GM12878 (cell line): ENCODE data around the gene GTPBP6. TPM values are rescaled to one million over a fixed set of nuclear protein-coding genes. Genes with fewer than 3 reads are reported as not detected.

Source experiments
- ATAC-seq: fragments of 200-7000 bp; cut with Tn5 transposase; 3 replicates; pipeline ENCODE4 v1.9.1; 2020; ENCODE audit warnings: mild to moderate bottlenecking, moderate library complexity
- BruUV-seq: library from RNA; stranded (reverse); fragments of 400-500 nt; replicated peaks from 2 replicates; lab custom pipeline; 2021; lab: Mats Ljungman, UMichigan
- CTCF ChIA-PET: fragments of 300-600 bp; sonication (Branson Sonifier 250); formaldehyde crosslinking; extraction: SDS; loops from one replicate; lab custom pipeline; 2021; ENCODE audit warnings: inconsistent platforms; lab: Yijun Ruan, JAX
- POLR2A ChIA-PET: fragments of 350-600 bp; formaldehyde crosslinking; extraction: SDS; loops from one replicate; lab custom pipeline; 2021; ENCODE audit warnings: inconsistent platforms; lab: Charles Lee
- RAD21 ChIA-PET: fragments of 300-600 bp; sonication (Branson Sonifier 250); formaldehyde crosslinking; loops from one replicate; lab custom pipeline; 2023; ENCODE audit warnings: antibody characterized with exemption; ENCODE audit not compliant: unreplicated experiment; lab: Charles Lee
- SMC1A ChIA-PET: fragments of 300-600 bp; sonication (Branson Sonifier 250); formaldehyde crosslinking; loops from one replicate; lab custom pipeline; 2023; ENCODE audit not compliant: unreplicated experiment, uncharacterized antibody; lab: Charles Lee
- DNase-seq: peaks from one replicate; pipeline ENCODE4 v3.0.0-alpha.2; 2011; ENCODE audit warnings: low read depth, low spot score
- FAIRE-seq: peaks from 3 replicates; lab custom pipeline; 2011; peaks lifted over from hg19 to GRCh38; lab: Jason Lieb, UNC
- H2AFZ ChIP-seq: 2 replicates; pipeline ENCODE4 v1.6.0; 2011; ENCODE audit warnings: low read depth, low read length, control low read depth; ENCODE audit not compliant: control insufficient read depth
- H3K27ac ChIP-seq: 2 replicates; pipeline ENCODE4 v1.5.1; 2011; ENCODE audit warnings: control low read depth; ENCODE audit not compliant: control insufficient read depth, insufficient read depth
- H3K27me3 ChIP-seq, 2 experiments: replicated peaks in 1 of 2; 2 replicates each; pipeline versions ENCODE4 v1.6.0 to v1.6.1; 2011; ENCODE audit warnings: low read length in 1 of 2; ENCODE audit not compliant: control insufficient read depth in 2 of 2, insufficient read depth in 2 of 2
- H3K36me3 ChIP-seq, 2 experiments: 2 replicates each; pipeline ENCODE4 v1.5.1; 2011; ENCODE audit warnings: low read length in 1 of 2; ENCODE audit not compliant: control insufficient read depth in 2 of 2, insufficient read depth in 2 of 2
- H3K4me1 ChIP-seq: 2 replicates; pipeline ENCODE4 v1.6.1; 2011; ENCODE audit warnings: mild to moderate bottlenecking, low read length, moderate library complexity, mixed read lengths; ENCODE audit not compliant: control insufficient read depth, insufficient read depth
- H3K4me2 ChIP-seq: 2 replicates; pipeline ENCODE4 v1.6.0; 2011; ENCODE audit warnings: control low read depth; ENCODE audit not compliant: control insufficient read depth, insufficient read depth
- H3K4me3 ChIP-seq: fragments of 200-600 bp; sonication (generic); 2 replicates; pipeline ENCODE4 v1.5.1; 2016
- H3K79me2 ChIP-seq: 2 replicates; pipeline ENCODE4 v1.6.0; 2011; ENCODE audit warnings: low read length; ENCODE audit not compliant: control insufficient read depth, insufficient read depth
- H3K9ac ChIP-seq: 2 replicates; pipeline ENCODE4 v1.8.0; 2011; ENCODE audit warnings: low read length, control low read depth, mixed read lengths; ENCODE audit not compliant: control insufficient read depth, insufficient read depth
- H3K9me3 ChIP-seq: replicated peaks from 3 replicates; pipeline ENCODE4 v1.5.1; 2011; ENCODE audit warnings: mild to moderate bottlenecking, low read length; ENCODE audit not compliant: control insufficient read depth, insufficient read depth
- H4K20me1 ChIP-seq: 2 replicates; pipeline ENCODE4 v1.6.0; 2011; ENCODE audit not compliant: control insufficient read depth, insufficient read depth
- ATF2 ChIP-seq: IDR thresholded peaks from 2 replicates; pipeline ENCODE4 v1.6.1; 2012; ENCODE audit warnings: low read length, inconsistent platforms
- DPF2 ChIP-seq: fragments of 450-650 bp; IDR thresholded peaks from 2 replicates; pipeline ENCODE4 v1.6.1; 2017; ENCODE audit warnings: mild to moderate bottlenecking
- HDAC6 ChIP-seq: fragments of 200-600 bp; sonication (generic); IDR thresholded peaks from one replicate; pipeline ENCODE4 v1.8.0; 2017; ENCODE audit warnings: antibody characterized with exemption; ENCODE audit not compliant: unreplicated experiment
- NFYB ChIP-seq: IDR thresholded peaks from 2 replicates; pipeline ENCODE4 v1.6.1; 2011; ENCODE audit warnings: low read depth, mild to moderate bottlenecking, low read length, improper control_type of control experiment, moderate library complexity; ENCODE audit not compliant: insufficient read depth
- RAD21 ChIP-seq: IDR thresholded peaks from 2 replicates; pipeline ENCODE4 v1.6.1; 2011; ENCODE audit warnings: mild to moderate bottlenecking, low read depth, low read length, moderate library complexity; ENCODE audit not compliant: insufficient read depth
- SMAD5 ChIP-seq: IDR thresholded peaks from 2 replicates; pipeline ENCODE4 v1.6.1; 2016; ENCODE audit warnings: antibody characterized with exemption, low read depth
- SMC3 ChIP-seq: IDR thresholded peaks from 2 replicates; pipeline ENCODE4 v1.6.1; 2011; ENCODE audit warnings: low read length, improper control_type of control experiment, borderline replicate concordance
- TCF12 ChIP-seq: IDR thresholded peaks from 2 replicates; pipeline ENCODE4 v1.6.1; 2011; ENCODE audit warnings: low read depth, mild to moderate bottlenecking, low read length
- TCF3 ChIP-seq: IDR thresholded peaks from 2 replicates; pipeline ENCODE4 v1.6.1; 2012; ENCODE audit warnings: low read depth, mild to moderate bottlenecking, low read length, borderline replicate concordance; ENCODE audit not compliant: insufficient read depth
- YBX1 ChIP-seq: fragments of 450-650 bp; IDR thresholded peaks from 2 replicates; pipeline ENCODE4 v1.6.1; 2016; ENCODE audit warnings: antibody characterized with exemption
- YY1 ChIP-seq: IDR thresholded peaks from 2 replicates; pipeline ENCODE4 v1.6.1; 2011; ENCODE audit warnings: low read depth, mild to moderate bottlenecking, low read length
- ZNF207 ChIP-seq: fragments of 450-650 bp; IDR thresholded peaks from 2 replicates; pipeline ENCODE4 v1.6.1; 2014; ENCODE audit warnings: antibody characterized with exemption, mild to moderate bottlenecking, borderline replicate concordance
- ZZZ3 ChIP-seq: IDR thresholded peaks from 2 replicates; pipeline ENCODE4 v1.6.1; 2011; ENCODE audit warnings: low read depth; ENCODE audit not compliant: control insufficient read depth, insufficient read length
- WGBS: methylation state at CpG from one replicate; pipeline ENCODE4 v1.1.6; 2016; ENCODE audit warnings: low lambda C conversion rate; ENCODE audit not compliant: insufficient replicate concordance, insufficient coverage; ENCODE audit errors: missing lambda C conversion rate; 5-methylcytosine and 5-hydroxymethylcytosine counted together
- in situ Hi-C: fragments of 300-500 bp; cut with MboI; formaldehyde crosslinking; loops from 9 replicates; pipeline ENCODE4 v1.14.3; 2018; ENCODE audit warnings: mixed read lengths
- intact Hi-C: fragments of 100-400 bp; cut with micrococcal nuclease; formaldehyde crosslinking; loops from one replicate; pipeline ENCODE4 v1.14.2; 2022; ENCODE audit not compliant: unreplicated experiment
- polyA plus RNA-seq, 11 experiments: library from polyadenylated mRNA; depleted of rRNA in 4 of 11; unstranded in 6 of 11; stranded (reverse) in 5 of 11; fragments of >200 nt; fragmentation: Nextera tagmentation in 4 of 11; fragmentation: Illumina TruSeq in 1 of 11; extraction: Ambion mirVana in 4 of 11; extraction: Trizol in 1 of 11; gene quantifications; 1 replicate in 1 of 11; 2 replicates in 10 of 11; pipeline versions ENCODE4 v1.2.1 to v1.2.3, GENCODE V29; 2011 to 2016; ENCODE audit warnings: inconsistent platforms in 2 of 11, missing spikeins in 2 of 11, low read depth in 1 of 11
- total RNA-seq, 4 experiments: library from RNA; depleted of rRNA in 3 of 4; stranded (reverse); fragments of >200 nt in 3 of 4; fragmentation: Illumina TruSeq in 1 of 4; extraction: Trizol in 1 of 4; gene quantifications; 2 replicates each; pipeline versions ENCODE4 v1.2.1 to v1.2.3, GENCODE V29; 2013 to 2021
- TF ChIP-seq, protein P1 (sequence below): fragments of 150-350 bp; IDR thresholded peaks from 2 replicates; pipeline ENCODE4 v1.6.1; 2014; ENCODE audit warnings: mild to moderate bottlenecking, low read depth, low read length
- TF ChIP-seq, protein P2 (sequence below): fragments of 450-650 bp; conservative IDR thresholded peaks from 2 replicates; pipeline ENCODE4 v1.6.1; 2017; ENCODE audit warnings: mild to moderate bottlenecking, moderate library complexity

The GTPBP6 gene
- total and polyA plus RNA-seq, 10 of the 15 experiments (the other 5 are each of a cell fraction or from before 2014, with no cell fraction given), result 0.31 to 71.0 (median 21.1) TPM

GRCh38 chrX:265502-265901, 53.1 kb downstream of the GTPBP6 start:
- RAD21 ChIA-PET, result no interaction called here
- no peaks in the 10 kb centered on the region for H3K4me1 ChIP-seq

More at GRCh38 chrX:265502-265901, 53.1 kb downstream of the GTPBP6 start:
- ATAC-seq (no peak), FAIRE-seq (no peak)
- CTCF ChIA-PET, result no interaction called here
- Histone ChIP-seq H3K27me3 (no peaks in the 10 kb centered on the region), H4K20me1 (no peaks in the 10 kb centered on the region), H2AFZ (no peak overlapping the region), H3K4me2 (no peak overlapping the region)
- POLR2A ChIA-PET, result no interaction called here
- in situ Hi-C loops, result no loop called here
- SMC1A ChIA-PET, result no interaction called here
- no TSS peak for BruUV-seq
- TF ChIP-seq, protein P1, sequence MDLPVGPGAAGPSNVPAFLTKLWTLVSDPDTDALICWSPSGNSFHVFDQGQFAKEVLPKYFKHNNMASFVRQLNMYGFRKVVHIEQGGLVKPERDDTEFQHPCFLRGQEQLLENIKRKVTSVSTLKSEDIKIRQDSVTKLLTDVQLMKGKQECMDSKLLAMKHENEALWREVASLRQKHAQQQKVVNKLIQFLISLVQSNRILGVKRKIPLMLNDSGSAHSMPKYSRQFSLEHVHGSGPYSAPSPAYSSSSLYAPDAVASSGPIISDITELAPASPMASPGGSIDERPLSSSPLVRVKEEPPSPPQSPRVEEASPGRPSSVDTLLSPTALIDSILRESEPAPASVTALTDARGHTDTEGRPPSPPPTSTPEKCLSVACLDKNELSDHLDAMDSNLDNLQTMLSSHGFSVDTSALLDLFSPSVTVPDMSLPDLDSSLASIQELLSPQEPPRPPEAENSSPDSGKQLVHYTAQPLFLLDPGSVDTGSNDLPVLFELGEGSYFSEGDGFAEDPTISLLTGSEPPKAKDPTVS, result no peak
- TF ChIP-seq ZZZ3 (no peak), SMAD5 (no peak), NFYB (no peak), ZNF207 (no peak), SMC3 (no peak), TCF3 (no peak), DPF2 (no peak), RAD21 (no peak), YBX1 (no peak), YY1 (no peak), ATF2 (no peak), HDAC6 (no peak), TCF12 (no peak)
- TF ChIP-seq, protein P2, sequence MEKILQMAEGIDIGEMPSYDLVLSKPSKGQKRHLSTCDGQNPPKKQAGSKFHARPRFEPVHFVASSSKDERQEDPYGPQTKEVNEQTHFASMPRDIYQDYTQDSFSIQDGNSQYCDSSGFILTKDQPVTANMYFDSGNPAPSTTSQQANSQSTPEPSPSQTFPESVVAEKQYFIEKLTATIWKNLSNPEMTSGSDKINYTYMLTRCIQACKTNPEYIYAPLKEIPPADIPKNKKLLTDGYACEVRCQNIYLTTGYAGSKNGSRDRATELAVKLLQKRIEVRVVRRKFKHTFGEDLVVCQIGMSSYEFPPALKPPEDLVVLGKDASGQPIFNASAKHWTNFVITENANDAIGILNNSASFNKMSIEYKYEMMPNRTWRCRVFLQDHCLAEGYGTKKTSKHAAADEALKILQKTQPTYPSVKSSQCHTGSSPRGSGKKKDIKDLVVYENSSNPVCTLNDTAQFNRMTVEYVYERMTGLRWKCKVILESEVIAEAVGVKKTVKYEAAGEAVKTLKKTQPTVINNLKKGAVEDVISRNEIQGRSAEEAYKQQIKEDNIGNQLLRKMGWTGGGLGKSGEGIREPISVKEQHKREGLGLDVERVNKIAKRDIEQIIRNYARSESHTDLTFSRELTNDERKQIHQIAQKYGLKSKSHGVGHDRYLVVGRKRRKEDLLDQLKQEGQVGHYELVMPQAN, result no peak
- TF ChIP-seq, all 136 proteins: peak for 0
- no peaks in the 10 kb centered on the region for H3K36me3 ChIP-seq
- DNase-seq, result no peak
- H3K9me3 ChIP-seq, result no peaks in the 10 kb centered on the region
- intact Hi-C loops, result no loop called here
- H3K79me2 ChIP-seq, result no peaks in the 10 kb centered on the region
- no peak overlapping the region for H3K4me3 ChIP-seq
- no peak overlapping the region for H3K27ac ChIP-seq
- 60% methylated on average over 6 of the region's 8 CpGs for whole genome bisulfite sequencing
- H3K9ac ChIP-seq, result no peak overlapping the region
